A549 (cell line): ENCODE data around the gene ZNF776. TPM values are rescaled to one million over a fixed set of nuclear protein-coding genes. Genes with fewer than 3 reads are reported as not detected.

ENCODE experiments used
- ATAC-seq, 2 experiments: fragments of 200-7000 bp in 1 of 2; fragments of >200 bp in 1 of 2; cut with Nextera tagmentation in 1 of 2; cut with Tn5 transposase in 1 of 2; 3 replicates each; pipeline versions ENCODE4 v1.8.0 to v1.9.1; 2018 to 2020; ENCODE audit warnings: mild to moderate bottlenecking in 1 of 2, moderate library complexity in 1 of 2
- CTCF ChIA-PET: fragments of 300-600 bp; sonication (Branson Sonifier 250); formaldehyde crosslinking; extraction: SDS; loops from one replicate; lab custom pipeline; 2021; ENCODE audit warnings: antibody characterized with exemption, inconsistent platforms; lab: Yijun Ruan, JAX
- POLR2A ChIA-PET: fragments of 350-600 bp; formaldehyde crosslinking; extraction: SDS; loops from one replicate; lab custom pipeline; 2021; ENCODE audit warnings: antibody characterized with exemption, inconsistent platforms; lab: Yijun Ruan, JAX
- DNase-seq, 2 experiments: peaks; one replicate each; pipeline versions ENCODE4 v3.0.0 to v3.0.0-alpha.2; 2011 to 2016; ENCODE audit warnings: low read depth in 1 of 2, low spot score in 1 of 2
- FAIRE-seq: peaks from 2 replicates; lab custom pipeline; 2011; peaks lifted over from hg19 to GRCh38; lab: Jason Lieb, UNC
- H3K27ac ChIP-seq, 2 experiments: fragments of >200 bp; sonication (Bioruptor Twin); formaldehyde crosslinking; 3 replicates each; pipeline ENCODE4 v1.5.1; 2016 to 2017
- H3K4me1 ChIP-seq: fragments of >200 bp; sonication (Bioruptor Twin); formaldehyde crosslinking; 3 replicates; pipeline ENCODE4 v1.6.1; 2016
- H3K4me2 ChIP-seq: fragments of >200 bp; sonication (Bioruptor Twin); formaldehyde crosslinking; 3 replicates; pipeline ENCODE4 v1.6.1; 2016
- H3K4me3 ChIP-seq: fragments of >200 bp; sonication (Bioruptor Twin); formaldehyde crosslinking; 3 replicates; pipeline ENCODE4 v1.5.1; 2016
- H3K9me3 ChIP-seq: fragments of >200 bp; sonication (Bioruptor Twin); formaldehyde crosslinking; 3 replicates; pipeline ENCODE4 v1.6.1; 2016
- ATOH8 ChIP-seq: fragments of 250-450 bp; sonication (Bioruptor Pico); IDR thresholded peaks from 2 replicates; pipeline ENCODE4 v1.5.0; 2020; ENCODE audit warnings: low read depth, mild to moderate bottlenecking, moderate library complexity
- CBX2 ChIP-seq: fragments of 200-600 bp; sonication (generic); IDR thresholded peaks from 2 replicates; pipeline ENCODE4 v1.6.1; 2016; ENCODE audit warnings: low read depth, mild to moderate bottlenecking, borderline replicate concordance
- CBX8 ChIP-seq: fragments of 200-600 bp; sonication (generic); IDR thresholded peaks from 2 replicates; pipeline ENCODE4 v1.6.1; 2016
- E2F6 ChIP-seq: IDR thresholded peaks from 2 replicates; pipeline ENCODE4 v1.6.1; 2012; ENCODE audit warnings: low read depth, borderline replicate concordance
- EP300 ChIP-seq, 2 experiments: fragments of >200 bp; sonication (Bioruptor Twin); formaldehyde crosslinking; IDR thresholded peaks; 2 replicates in 1 of 2; 3 replicates in 1 of 2; pipeline ENCODE4 v1.6.1; 2016 to 2017
- FOXS1 ChIP-seq: fragments of 250-450 bp; sonication (Bioruptor Pico); IDR thresholded peaks from 2 replicates; pipeline ENCODE4 v1.5.0; 2020; ENCODE audit warnings: mild to moderate bottlenecking, moderate library complexity
- HDAC2 ChIP-seq: fragments of 200-600 bp; sonication (generic); IDR thresholded peaks from 2 replicates; pipeline ENCODE4 v1.6.1; 2016
- HOXA7 ChIP-seq: fragments of 250-450 bp; sonication (Bioruptor Pico); IDR thresholded peaks from 2 replicates; pipeline ENCODE4 v1.5.0; 2020; ENCODE audit warnings: mild to moderate bottlenecking, moderate library complexity
- HOXB5 ChIP-seq: fragments of 250-450 bp; sonication (Bioruptor Pico); IDR thresholded peaks from 2 replicates; pipeline ENCODE4 v1.5.0; 2020; ENCODE audit warnings: mild to moderate bottlenecking, moderate library complexity
- JUNB ChIP-seq: fragments of >200 bp; sonication (Bioruptor Twin); formaldehyde crosslinking; IDR thresholded peaks from 2 replicates; pipeline ENCODE4 v1.6.1; 2016
- MAFK ChIP-seq: fragments of 450-650 bp; IDR thresholded peaks from 2 replicates; pipeline ENCODE4 v1.6.1; 2014; ENCODE audit not compliant: partially characterized antibody
- MAX ChIP-seq: IDR thresholded peaks from 2 replicates; pipeline ENCODE4 v1.6.1; 2012
- NFE2L2 ChIP-seq: fragments of 150-350 bp; conservative IDR thresholded peaks from 2 replicates; pipeline ENCODE4 v1.6.1; 2014; ENCODE audit warnings: low read length
- RARB ChIP-seq: fragments of 250-450 bp; sonication (Bioruptor Pico); IDR thresholded peaks from 2 replicates; pipeline ENCODE4 v1.8.0; 2021; ENCODE audit warnings: mild to moderate bottlenecking, moderate library complexity
- USF2 ChIP-seq: fragments of 450-650 bp; IDR thresholded peaks from 2 replicates; pipeline ENCODE4 v1.6.1; 2014; ENCODE audit warnings: antibody characterized with exemption
- WGBS: methylation state at CpG from one replicate; pipeline ENCODE4 v1.1.6; 2017; ENCODE audit errors: missing lambda C conversion rate; 5-methylcytosine and 5-hydroxymethylcytosine counted together
- polyA plus RNA-seq, 4 experiments: library from polyadenylated mRNA; depleted of rRNA in 3 of 4; stranded (reverse); fragments of >200 nt; fragmentation: RNase III in 1 of 4; extraction: RNeasy Plus Mini Kit Qiagen cat#74134 plus additional on column Dnase treatment in 1 of 4; gene quantifications; 2 replicates in 3 of 4; 3 replicates in 1 of 4; pipeline ENCODE4 v1.2.3, GENCODE V29; 2011 to 2017
- TF ChIP-seq, protein P1 (sequence below): fragments of 200-600 bp; sonication (generic); IDR thresholded peaks from 2 replicates; pipeline ENCODE4 v1.6.1; 2016; ENCODE audit warnings: antibody characterized with exemption, mild to moderate bottlenecking, moderate library complexity
- TF ChIP-seq, protein P2 (sequence below): IDR thresholded peaks from 2 replicates; pipeline ENCODE4 v1.6.1; 2012
- TF ChIP-seq, protein P3 (sequence below): fragments of >200 bp; sonication (Bioruptor Twin); formaldehyde crosslinking; IDR thresholded peaks from 2 replicates; pipeline ENCODE4 v1.6.1; 2016

The ZNF776 gene
- polyA plus RNA-seq, 2 of the 4 experiments (the other 2 are of a cell fraction): 5.3 to 9.3 TPM

DNA sequence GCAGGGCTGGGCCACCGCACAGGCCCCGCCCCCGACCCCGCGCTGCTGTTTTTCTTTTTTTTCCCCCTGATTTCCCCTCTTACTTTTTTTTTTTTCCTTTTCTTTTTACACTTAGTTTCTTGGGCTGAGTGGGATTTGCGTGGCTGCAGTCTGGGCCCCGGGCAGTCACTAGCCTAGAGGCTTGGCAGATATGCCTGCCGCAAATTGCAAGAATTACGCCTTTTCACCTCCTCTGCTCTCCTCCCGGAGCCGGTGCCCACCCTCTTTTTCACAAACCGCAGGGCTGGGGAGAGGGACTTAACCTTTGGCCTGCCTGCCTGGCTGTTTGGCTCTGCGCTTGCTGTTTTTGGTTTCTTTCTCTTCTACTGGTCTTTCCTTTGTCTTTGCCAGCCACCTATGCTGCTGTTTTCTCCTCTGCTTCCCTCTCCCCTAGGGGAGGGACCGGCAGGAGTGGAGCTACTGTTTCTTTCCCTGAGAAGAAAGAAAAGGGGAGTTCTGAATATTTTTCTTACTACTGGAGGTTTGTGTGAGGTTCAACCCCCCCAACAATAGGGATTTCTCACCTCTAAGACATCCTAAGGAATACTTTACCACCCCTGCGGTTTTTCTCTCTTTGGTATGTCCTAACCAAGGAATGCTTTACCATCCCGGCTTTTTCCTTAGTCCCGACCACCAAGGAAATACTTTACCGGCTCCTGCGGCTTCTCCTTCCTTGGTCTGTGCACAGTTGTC lies 57.1 kb downstream of the ZNF776 start:
- no peak for DNase-seq
- FAIRE-seq: no peak

DNA sequence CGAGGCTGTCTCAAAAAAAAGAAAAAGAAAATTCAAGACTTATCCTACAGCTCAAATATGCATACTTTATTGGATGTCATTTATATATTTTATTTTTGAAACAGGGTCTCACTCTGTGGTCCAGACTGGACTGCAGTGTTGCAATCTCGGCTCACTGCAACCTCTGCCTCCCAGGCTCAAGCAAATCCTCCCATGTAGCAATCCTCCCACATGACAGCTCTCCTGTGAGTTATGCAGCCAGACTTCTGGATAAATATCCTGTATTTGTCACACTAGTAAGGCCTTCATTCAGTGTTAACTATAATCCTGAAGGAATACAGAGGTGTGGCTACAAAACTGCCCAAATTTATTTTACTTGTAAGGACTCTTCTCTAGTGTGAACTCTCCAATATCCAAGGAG lies 60.9 kb downstream of the ZNF776 start:
- CTCF ChIA-PET: no interaction called here
- ATAC-seq (no peak), FAIRE-seq (no peak), DNase-seq (no peak)
- TF ChIP-seq ATOH8 (CRISPR knock-in tag) (no peak), HDAC2 (no peak), HOXA7 (CRISPR knock-in tag) (no peak), JUNB (no peak), EP300 (IDR thresholded peaks at IDR 0.05) (no peak), NFE2L2 (no peak), RARB (CRISPR knock-in tag) (no peak), E2F6 (no peak), HOXB5 (CRISPR knock-in tag) (no peak), USF2 (no peak), FOXS1 (CRISPR knock-in tag) (no peak), CBX8 (no peak), MAFK (no peak), CBX2 (no peak)
- TF ChIP-seq, protein P1, sequence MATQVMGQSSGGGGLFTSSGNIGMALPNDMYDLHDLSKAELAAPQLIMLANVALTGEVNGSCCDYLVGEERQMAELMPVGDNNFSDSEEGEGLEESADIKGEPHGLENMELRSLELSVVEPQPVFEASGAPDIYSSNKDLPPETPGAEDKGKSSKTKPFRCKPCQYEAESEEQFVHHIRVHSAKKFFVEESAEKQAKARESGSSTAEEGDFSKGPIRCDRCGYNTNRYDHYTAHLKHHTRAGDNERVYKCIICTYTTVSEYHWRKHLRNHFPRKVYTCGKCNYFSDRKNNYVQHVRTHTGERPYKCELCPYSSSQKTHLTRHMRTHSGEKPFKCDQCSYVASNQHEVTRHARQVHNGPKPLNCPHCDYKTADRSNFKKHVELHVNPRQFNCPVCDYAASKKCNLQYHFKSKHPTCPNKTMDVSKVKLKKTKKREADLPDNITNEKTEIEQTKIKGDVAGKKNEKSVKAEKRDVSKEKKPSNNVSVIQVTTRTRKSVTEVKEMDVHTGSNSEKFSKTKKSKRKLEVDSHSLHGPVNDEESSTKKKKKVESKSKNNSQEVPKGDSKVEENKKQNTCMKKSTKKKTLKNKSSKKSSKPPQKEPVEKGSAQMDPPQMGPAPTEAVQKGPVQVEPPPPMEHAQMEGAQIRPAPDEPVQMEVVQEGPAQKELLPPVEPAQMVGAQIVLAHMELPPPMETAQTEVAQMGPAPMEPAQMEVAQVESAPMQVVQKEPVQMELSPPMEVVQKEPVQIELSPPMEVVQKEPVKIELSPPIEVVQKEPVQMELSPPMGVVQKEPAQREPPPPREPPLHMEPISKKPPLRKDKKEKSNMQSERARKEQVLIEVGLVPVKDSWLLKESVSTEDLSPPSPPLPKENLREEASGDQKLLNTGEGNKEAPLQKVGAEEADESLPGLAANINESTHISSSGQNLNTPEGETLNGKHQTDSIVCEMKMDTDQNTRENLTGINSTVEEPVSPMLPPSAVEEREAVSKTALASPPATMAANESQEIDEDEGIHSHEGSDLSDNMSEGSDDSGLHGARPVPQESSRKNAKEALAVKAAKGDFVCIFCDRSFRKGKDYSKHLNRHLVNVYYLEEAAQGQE: no peak
- TF ChIP-seq, protein P2, sequence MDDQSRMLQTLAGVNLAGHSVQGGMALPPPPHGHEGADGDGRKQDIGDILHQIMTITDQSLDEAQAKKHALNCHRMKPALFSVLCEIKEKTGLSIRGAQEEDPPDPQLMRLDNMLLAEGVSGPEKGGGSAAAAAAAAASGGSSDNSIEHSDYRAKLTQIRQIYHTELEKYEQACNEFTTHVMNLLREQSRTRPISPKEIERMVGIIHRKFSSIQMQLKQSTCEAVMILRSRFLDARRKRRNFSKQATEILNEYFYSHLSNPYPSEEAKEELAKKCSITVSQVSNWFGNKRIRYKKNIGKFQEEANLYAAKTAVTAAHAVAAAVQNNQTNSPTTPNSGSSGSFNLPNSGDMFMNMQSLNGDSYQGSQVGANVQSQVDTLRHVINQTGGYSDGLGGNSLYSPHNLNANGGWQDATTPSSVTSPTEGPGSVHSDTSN: no peak
- TF ChIP-seq, protein P3, sequence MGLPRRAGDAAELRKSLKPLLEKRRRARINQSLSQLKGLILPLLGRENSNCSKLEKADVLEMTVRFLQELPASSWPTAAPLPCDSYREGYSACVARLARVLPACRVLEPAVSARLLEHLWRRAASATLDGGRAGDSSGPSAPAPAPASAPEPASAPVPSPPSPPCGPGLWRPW: no peak
- Histone ChIP-seq H3K4me2 (no peak overlapping the region), H3K27ac (no peak overlapping the region), H3K4me1 (no peaks in the 10 kb centered on the region), H3K4me3 (no peak overlapping the region), H3K9me3 (peaks cover 72% of the 10 kb centered on the region)
- POLR2A ChIA-PET: interaction anchor here (1.1 kb wide), 1 partner anchor 12 kb away, joined by 3 read pairs; no protein-coding TSS in a partner anchor
- WGBS: 93% methylated on average over 2 of the region's 2 CpGs

More for the DNA sequence above, 57.1 kb downstream of the ZNF776 start:
- POLR2A ChIA-PET: no interaction called here
- Histone ChIP-seq H3K27ac (no peak overlapping the region), H3K4me1 (no peaks in the 10 kb centered on the region), H3K4me2 (no peak overlapping the region), H3K9me3 (peaks cover 83% of the 10 kb centered on the region), H3K4me3 (no peak overlapping the region)
- ATAC-seq: no peak
- CTCF ChIA-PET: no interaction called here
- no peak for TF ChIP-seq MAX
- 87% methylated on average over 18 of the region's 19 CpGs for WGBS

Other genes starting within 250 kb of the ZNF776 start
- 8.4 and 9.2 TPM in 2 replicates for gene ZNF773, start 246.9 kb upstream of the ZNF776 start, polyA plus RNA-seq (2011; rRNA removed)
- gene ZNF773, start 246.9 kb upstream of the ZNF776 start, polyA plus RNA-seq (2017; fragmentation: RNase III; extraction: RNeasy Plus Mini Kit Qiagen cat#74134 plus additional on column Dnase treatment): 6.0 to 6.4 TPM (median 6.1 TPM) in 3 replicates
- gene ZNF549, start 219.5 kb upstream of the ZNF776 start, polyA plus RNA-seq (2011; rRNA removed): 3.7 and 3.9 TPM in 2 replicates
- 1.7 to 1.8 TPM (median 1.8 TPM) in 3 replicates for gene ZNF549, start 219.5 kb upstream of the ZNF776 start, polyA plus RNA-seq (2017; fragmentation: RNase III; extraction: RNeasy Plus Mini Kit Qiagen cat#74134 plus additional on column Dnase treatment)
- gene ZNF550, start 187.0 kb upstream of the ZNF776 start, polyA plus RNA-seq (2011; rRNA removed): 8.7 and 9.2 TPM in 2 replicates
- gene ZNF550, start 187.0 kb upstream of the ZNF776 start, polyA plus RNA-seq (2017; fragmentation: RNase III; extraction: RNeasy Plus Mini Kit Qiagen cat#74134 plus additional on column Dnase treatment): 4.7 to 5.3 TPM (median 5.2 TPM) in 3 replicates
- gene ZNF416, start 167.9 kb upstream of the ZNF776 start, polyA plus RNA-seq (2011; rRNA removed): 4.7 and 4.8 TPM in 2 replicates
- gene ZNF416, start 167.9 kb upstream of the ZNF776 start, polyA plus RNA-seq (2017; fragmentation: RNase III; extraction: RNeasy Plus Mini Kit Qiagen cat#74134 plus additional on column Dnase treatment): 2.8 to 3.5 TPM (median 2.9 TPM) in 3 replicates
- gene ZIK1, start 162.7 kb upstream of the ZNF776 start, polyA plus RNA-seq (2011; rRNA removed): not detected in 2 replicates
- 0.03 TPM in 1 of 3 replicates, not detected in the others for gene ZIK1, start 162.7 kb upstream of the ZNF776 start, polyA plus RNA-seq (2017; fragmentation: RNase III; extraction: RNeasy Plus Mini Kit Qiagen cat#74134 plus additional on column Dnase treatment)
- gene ZNF530, start 146.9 kb upstream of the ZNF776 start, polyA plus RNA-seq (2011; rRNA removed): 4.9 and 5.9 TPM in 2 replicates
- gene ZNF530, start 146.9 kb upstream of the ZNF776 start, polyA plus RNA-seq (2017; fragmentation: RNase III; extraction: RNeasy Plus Mini Kit Qiagen cat#74134 plus additional on column Dnase treatment): 4.9 to 6.3 TPM (median 6.3 TPM) in 3 replicates
- gene ZNF134, start 132.6 kb upstream of the ZNF776 start, polyA plus RNA-seq (2011; rRNA removed): 9.2 and 10.1 TPM in 2 replicates
- gene ZNF134, start 132.6 kb upstream of the ZNF776 start, polyA plus RNA-seq (2017; fragmentation: RNase III; extraction: RNeasy Plus Mini Kit Qiagen cat#74134 plus additional on column Dnase treatment): 8.3 to 9.2 TPM (median 9.1 TPM) in 3 replicates
- 11.6 and 15.8 TPM in 2 replicates for gene ZNF211, start 113.6 kb upstream of the ZNF776 start, polyA plus RNA-seq (2011; rRNA removed)
- gene ZNF211, start 113.6 kb upstream of the ZNF776 start, polyA plus RNA-seq (2017; fragmentation: RNase III; extraction: RNeasy Plus Mini Kit Qiagen cat#74134 plus additional on column Dnase treatment): 6.9 to 7.7 TPM (median 7.5 TPM) in 3 replicates
- gene ZSCAN4, start 77.9 kb upstream of the ZNF776 start, polyA plus RNA-seq (2011; rRNA removed): 0.04 TPM in 1 of 2 replicates, not detected in the other
- gene ZSCAN4, start 77.9 kb upstream of the ZNF776 start, polyA plus RNA-seq (2017; fragmentation: RNase III; extraction: RNeasy Plus Mini Kit Qiagen cat#74134 plus additional on column Dnase treatment): not detected in 3 replicates
- gene ZNF551, start 64.8 kb upstream of the ZNF776 start, polyA plus RNA-seq (2011; rRNA removed): 8.2 and 8.4 TPM in 2 replicates
- gene ZNF551, start 64.8 kb upstream of the ZNF776 start, polyA plus RNA-seq (2017; fragmentation: RNase III; extraction: RNeasy Plus Mini Kit Qiagen cat#74134 plus additional on column Dnase treatment): 4.2 to 6.0 TPM (median 4.3 TPM) in 3 replicates
- not detected in 2 replicates for gene ZNF154, start 37.6 kb upstream of the ZNF776 start, polyA plus RNA-seq (2011; rRNA removed)
- gene ZNF154, start 37.6 kb upstream of the ZNF776 start, polyA plus RNA-seq (2017; fragmentation: RNase III; extraction: RNeasy Plus Mini Kit Qiagen cat#74134 plus additional on column Dnase treatment): not detected in 3 replicates
- gene ZNF671, start 19.2 kb upstream of the ZNF776 start, polyA plus RNA-seq (2011; rRNA removed): 1.4 and 1.5 TPM in 2 replicates
- 0.85 to 1.1 TPM (median 1.0 TPM) in 3 replicates for gene ZNF671, start 19.2 kb upstream of the ZNF776 start, polyA plus RNA-seq (2017; fragmentation: RNase III; extraction: RNeasy Plus Mini Kit Qiagen cat#74134 plus additional on column Dnase treatment)
- 8.1 and 8.2 TPM in 2 replicates for gene ZNF586, start 22.9 kb downstream of the ZNF776 start, polyA plus RNA-seq (2011; rRNA removed)
- gene ZNF586, start 22.9 kb downstream of the ZNF776 start, polyA plus RNA-seq (2017; fragmentation: RNase III; extraction: RNeasy Plus Mini Kit Qiagen cat#74134 plus additional on column Dnase treatment): 7.1 to 8.5 TPM (median 7.3 TPM) in 3 replicates
- gene ZNF552, start 68.1 kb downstream of the ZNF776 start, polyA plus RNA-seq (2011; rRNA removed): 5.7 and 5.8 TPM in 2 replicates
- 6.0 to 7.2 TPM (median 6.5 TPM) in 3 replicates for gene ZNF552, start 68.1 kb downstream of the ZNF776 start, polyA plus RNA-seq (2017; fragmentation: RNase III; extraction: RNeasy Plus Mini Kit Qiagen cat#74134 plus additional on column Dnase treatment)
- gene ZNF587B, start 83.5 kb downstream of the ZNF776 start, polyA plus RNA-seq (2011; rRNA removed): 14.2 and 14.9 TPM in 2 replicates
- 13.2 to 15.8 TPM (median 14.1 TPM) in 3 replicates for gene ZNF587B, start 83.5 kb downstream of the ZNF776 start, polyA plus RNA-seq (2017; fragmentation: RNase III; extraction: RNeasy Plus Mini Kit Qiagen cat#74134 plus additional on column Dnase treatment)
- 12.1 and 17.2 TPM in 2 replicates for gene ZNF587, start 103.0 kb downstream of the ZNF776 start, polyA plus RNA-seq (2011; rRNA removed)
- 10.2 to 11.2 TPM (median 10.7 TPM) in 3 replicates for gene ZNF587, start 103.0 kb downstream of the ZNF776 start, polyA plus RNA-seq (2017; fragmentation: RNase III; extraction: RNeasy Plus Mini Kit Qiagen cat#74134 plus additional on column Dnase treatment)
- 5.5 and 6.9 TPM in 2 replicates for gene ZNF814, start 142.2 kb downstream of the ZNF776 start, polyA plus RNA-seq (2011; rRNA removed)
- 2.1 to 3.0 TPM (median 2.6 TPM) in 3 replicates for gene ZNF814, start 142.2 kb downstream of the ZNF776 start, polyA plus RNA-seq (2017; fragmentation: RNase III; extraction: RNeasy Plus Mini Kit Qiagen cat#74134 plus additional on column Dnase treatment)
- 8.0 and 8.7 TPM in 2 replicates for gene ZNF417, start 169.8 kb downstream of the ZNF776 start, polyA plus RNA-seq (2011; rRNA removed)
- gene ZNF417, start 169.8 kb downstream of the ZNF776 start, polyA plus RNA-seq (2017; fragmentation: RNase III; extraction: RNeasy Plus Mini Kit Qiagen cat#74134 plus additional on column Dnase treatment): 5.6 to 5.9 TPM (median 5.8 TPM) in 3 replicates
- gene ZNF418, start 188.6 kb downstream of the ZNF776 start, polyA plus RNA-seq (2011; rRNA removed): 2.8 and 3.2 TPM in 2 replicates
- gene ZNF418, start 188.6 kb downstream of the ZNF776 start, polyA plus RNA-seq (2017; fragmentation: RNase III; extraction: RNeasy Plus Mini Kit Qiagen cat#74134 plus additional on column Dnase treatment): 1.8 to 3.0 TPM (median 2.2 TPM) in 3 replicates
- 2.5 and 2.9 TPM in 2 replicates for gene ZNF256, start 200.9 kb downstream of the ZNF776 start, polyA plus RNA-seq (2011; rRNA removed)
- gene ZNF256, start 200.9 kb downstream of the ZNF776 start, polyA plus RNA-seq (2017; fragmentation: RNase III; extraction: RNeasy Plus Mini Kit Qiagen cat#74134 plus additional on column Dnase treatment): 1.4 to 1.7 TPM (median 1.6 TPM) in 3 replicates
- gene C19orf18, start 227.7 kb downstream of the ZNF776 start, polyA plus RNA-seq (2011; rRNA removed): 0.13 and 0.15 TPM in 2 replicates
- 0.17 to 0.25 TPM in 2 of 3 replicates, not detected in the other for gene C19orf18, start 227.7 kb downstream of the ZNF776 start, polyA plus RNA-seq (2017; fragmentation: RNase III; extraction: RNeasy Plus Mini Kit Qiagen cat#74134 plus additional on column Dnase treatment)